GM12892 (cell line): ENCODE results near the gene TMTC3.

Experiments
- POLR2A ChIP-seq: IDR thresholded peaks from 2 replicates; pipeline ENCODE4 v1.6.1; 2011; ENCODE audit warnings: low read depth, low read length, control low read depth
- POLR2AphosphoS5 ChIP-seq: IDR thresholded peaks from 2 replicates; pipeline ENCODE4 v1.6.1; 2011; ENCODE audit warnings: low read depth, low read length, control low read depth
- TAF1 ChIP-seq: IDR thresholded peaks from 2 replicates; pipeline ENCODE4 v1.6.1; 2011; ENCODE audit warnings: low read depth, mild to moderate bottlenecking, control low read depth, low read length, borderline replicate concordance

GRCh38 chr12:88132392-88132791 lies 9.7 kb upstream of the TMTC3 start:
- TF ChIP-seq POLR2A (no peak), TAF1 (no peak), POLR2AphosphoS5 (no peak)
